ENCODE results near the gene U2AF2.

GRCh38 chr19:55616395-55616875, 38.4 kb upstream of the U2AF2 start:
- no peak for TF ChIP-seq CTCF (IDR thresholded peaks at IDR 0.05 in 4 of 5, conservative IDR thresholded peaks at IDR 0.05 in 1 of 5)
- no peak for TF ChIP-seq POLR2A (IDR thresholded peaks at IDR 0.05)

All from gastrocnemius medialis (tissue), 4 donors.